HG02943 (cell line): ENCODE results near the gene SLC12A5.
A peak's percentile ranks its signal among the peaks of the same experiment; 100 is the strongest.
"Not testable (repeated sequence)": the region's sequence is repeated elsewhere in the genome, so short reads cannot be mapped to it uniquely, and the experiment has no call there.

ENCODE experiments used
- ATAC-seq: cut with Tn5 transposase; IDR thresholded peaks from one replicate; pipeline ENCODE4 v1.9.1; 2021; ENCODE audit warnings: mild to moderate bottlenecking, low read depth, moderate library complexity; ENCODE audit not compliant: unreplicated experiment

SLC12A5 gene

GRCh38 chr20:46073443-46073842, 44.4 kb downstream of the SLC12A5 start:
- no peak for ATAC-seq

GRCh38 chr20:46074006-46074405, 45.0 kb downstream of the SLC12A5 start:
- ATAC-seq: no peak

- ATAC-seq: no peak
Measured at GRCh38 chr20:46076806-46077205, 47.8 kb downstream of the SLC12A5 start.

- no peak for ATAC-seq
Measured at GRCh38 chr20:46077642-46078305, 48.8 kb downstream of the SLC12A5 start.

GRCh38 chr20:46078954-46079353, 49.9 kb downstream of the SLC12A5 start:
- no peak for ATAC-seq

- ATAC-seq: no peak
Measured at GRCh38 chr20:46081074-46081473, 52.1 kb downstream of the SLC12A5 start.

GRCh38 chr20:46083101-46083500, 54.1 kb downstream of the SLC12A5 start:
- no peak for ATAC-seq

- no peak for ATAC-seq
Measured at GRCh38 chr20:46083531-46084061, 54.6 kb downstream of the SLC12A5 start.

- no peak for ATAC-seq
Measured at GRCh38 chr20:46084805-46085178, 55.8 kb downstream of the SLC12A5 start.

- no peak for ATAC-seq
Measured at GRCh38 chr20:46085179-46085851, 56.3 kb downstream of the SLC12A5 start.

GRCh38 chr20:46087161-46087560, 58.1 kb downstream of the SLC12A5 start:
- ATAC-seq: no peak

- no peak for ATAC-seq
Measured at GRCh38 chr20:46088409-46089166, 59.6 kb downstream of the SLC12A5 start.

GRCh38 chr20:46089167-46089416, 60.1 kb downstream of the SLC12A5 start:
- ATAC-seq: peak; percentile 33

- ATAC-seq: peak; percentile 68
Measured at GRCh38 chr20:46089417-46090388, 60.7 kb downstream of the SLC12A5 start, which contains the start of gene NCOA5. Gene NCOA5, minus strand, starts transcription at chr20:46089962. Its CDS starts 10,538 bp downstream, at chr20:46079424.

GRCh38 chr20:46091622-46092535, 62.9 kb downstream of the SLC12A5 start:
- ATAC-seq: not testable (repeated sequence)

GRCh38 chr20:46093531-46093930, 64.5 kb downstream of the SLC12A5 start:
- ATAC-seq: no peak

GRCh38 chr20:46099491-46100287, 70.7 kb downstream of the SLC12A5 start:
- no peak for ATAC-seq

GRCh38 chr20:46100444-46100843, 71.4 kb downstream of the SLC12A5 start:
- not testable (repeated sequence) for ATAC-seq
